Activated CD4-positive, alpha-beta T cell treated with anti-CD3 and anti-CD28 coated beads, Interleukin-2, amount 10 ng/mL, durations not matched to agents 24 days and 14 days (primary cell): ENCODE measurements around the gene SIGMAR1. TPM values are rescaled to one million over a fixed set of nuclear protein-coding genes. Genes with fewer than 3 reads are reported as not detected.
A peak's percentile ranks its signal among the peaks of the same experiment; 100 is the strongest.

ENCODE experiments used
- DNase-seq: peaks from one replicate; pipeline ENCODE4 v3.0.0; 2022
- H3K27ac Mint-ChIP-seq: one replicate; pipeline ENCODE4 v1.8.0; 2022; ENCODE audit warnings: mild to moderate bottlenecking, mixed read lengths
- H3K27me3 Mint-ChIP-seq: one replicate; pipeline ENCODE4 v1.8.0; 2022; ENCODE audit warnings: mixed read lengths
- H3K36me3 Mint-ChIP-seq: one replicate; pipeline ENCODE4 v1.8.0; 2022; ENCODE audit warnings: low read depth, mild to moderate bottlenecking, mixed read lengths
- H3K4me1 Mint-ChIP-seq: one replicate; pipeline ENCODE4 v1.8.0; 2021; ENCODE audit warnings: mixed read lengths
- H3K4me3 Mint-ChIP-seq: one replicate; pipeline ENCODE4 v1.8.0; 2022; ENCODE audit warnings: mild to moderate bottlenecking, moderate library complexity, mixed read lengths
- H3K9me3 Mint-ChIP-seq: one replicate; pipeline ENCODE4 v1.8.0; 2021; ENCODE audit warnings: mixed read lengths
- intact Hi-C: fragments of 100-400 bp; cut with micrococcal nuclease; formaldehyde crosslinking; loops from one replicate; pipeline ENCODE4 v1.15.1; 2023
- total RNA-seq: library from RNA; stranded (reverse); gene quantifications from 2 replicates; pipeline ENCODE4 v1.2.3, GENCODE V29; 2022

SIGMAR1 gene
- total RNA-seq, 1 donor from 2014 or later: 128 TPM

DNA sequence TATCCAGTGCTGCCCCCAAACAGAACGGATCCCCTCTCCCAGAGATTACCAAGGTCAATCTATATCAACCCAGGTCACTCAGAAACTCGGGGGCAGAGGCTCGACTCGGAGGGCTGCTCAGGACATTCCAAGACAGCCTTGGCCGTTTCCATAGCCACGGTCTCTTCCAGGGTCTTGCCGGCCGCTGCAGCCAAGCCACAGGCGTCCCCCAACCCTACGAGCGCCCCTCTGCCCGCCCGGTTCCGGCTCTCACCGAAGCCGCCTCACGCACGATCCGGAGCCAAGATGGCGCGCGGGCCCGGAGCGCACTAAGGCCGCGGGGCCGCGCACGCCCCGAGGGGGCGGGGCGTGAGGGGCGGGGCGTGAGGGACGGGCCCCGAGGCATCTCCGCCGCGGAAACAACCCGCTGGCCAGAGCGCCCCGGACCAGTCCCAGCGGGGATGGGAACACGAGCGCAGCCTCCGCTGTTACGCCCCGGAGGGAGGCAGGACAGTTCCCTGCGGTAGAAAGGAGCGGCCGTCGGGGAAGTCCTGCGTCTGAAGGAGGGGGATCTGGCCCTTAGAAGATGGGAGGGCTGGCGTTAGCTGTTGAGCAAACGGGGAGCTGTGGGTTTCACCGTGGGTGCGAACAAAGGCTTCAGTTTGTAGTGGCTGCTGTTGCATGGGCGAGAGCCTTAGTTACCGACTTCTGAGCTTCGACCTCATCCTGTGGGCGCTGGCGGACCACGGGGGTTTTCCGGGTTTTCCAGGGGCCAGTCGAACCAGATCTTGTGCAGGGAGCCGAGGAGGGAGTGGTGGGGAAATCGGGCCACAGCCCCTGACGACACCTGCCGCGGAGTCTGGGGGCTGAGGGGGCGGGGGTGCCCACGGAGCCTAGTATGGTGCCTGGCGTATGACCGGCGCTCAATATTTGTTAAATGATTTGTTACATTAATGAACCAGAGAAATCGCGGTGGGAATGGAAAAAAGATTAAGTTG is 25.5 kb downstream of the SIGMAR1 start, which contains the start of gene RPP25L:
Gene RPP25L (minus strand): TSS at position 287 of the 977 bp plus-strand sequence. CDS start 801 bp downstream, outside the sequence.
- peaks cover 24% of the 10 kb centered on the region for H3K36me3 Mint-ChIP-seq
- peak within 1 kb of the TSS; percentile 96 for H3K4me3 Mint-ChIP-seq
- peak; percentile 97 for DNase-seq
- no peaks in the 10 kb centered on the region for H3K27me3 Mint-ChIP-seq
- intact Hi-C loops: loop anchor here (1.0 to 5.0 kb wide), 7 partner anchors 8 to 485 kb away; partner anchors contain the start of genes DCAF12, DCTN3, DNAI1 and FAM219A
- peaks cover 21% of the 10 kb centered on the region for H3K4me1 Mint-ChIP-seq
- peak within 1 kb of the TSS; percentile 97 for H3K27ac Mint-ChIP-seq
- H3K9me3 Mint-ChIP-seq: no peaks in the 10 kb centered on the region

DNA sequence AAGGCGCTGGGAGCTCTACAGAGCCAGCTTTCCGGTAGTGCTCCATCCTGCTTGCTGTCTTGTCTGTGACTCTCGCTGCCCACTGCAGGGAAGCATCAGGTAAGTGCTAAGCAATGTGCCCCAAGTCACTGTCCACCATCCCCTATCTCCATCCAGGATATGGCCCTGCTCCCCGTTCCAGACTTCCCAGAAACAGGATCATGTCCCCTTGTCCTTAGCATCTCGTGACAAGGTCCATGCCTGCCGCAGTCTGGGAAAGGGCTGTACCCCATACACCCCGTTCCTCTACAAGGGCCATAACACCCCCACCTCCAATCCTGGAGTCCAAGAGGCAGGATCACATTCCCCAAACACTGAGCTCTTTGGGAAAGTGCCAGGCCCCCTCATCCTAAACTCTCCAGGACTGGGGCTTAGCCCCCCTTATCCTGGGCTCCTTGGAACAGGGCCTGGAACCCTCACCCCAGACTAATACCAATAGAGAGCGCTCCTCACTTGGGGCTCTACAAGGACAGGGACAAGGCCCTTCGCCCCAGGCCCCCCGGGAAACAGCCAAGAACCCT is 26.3 kb downstream of the SIGMAR1 start:
- H3K4me1 Mint-ChIP-seq: peaks cover 21% of the 10 kb centered on the region
- H3K36me3 Mint-ChIP-seq: peaks cover 22% of the 10 kb centered on the region
- peak overlapping the region; percentile 97 for H3K27ac Mint-ChIP-seq
- H3K4me3 Mint-ChIP-seq: peak overlapping the region; percentile 96
- intact Hi-C loops: loop anchor here (5.0 kb wide), 2 partner anchors 91 to 484 kb away; partner anchors contain the start of gene DCAF12
- H3K9me3 Mint-ChIP-seq: no peaks in the 10 kb centered on the region
- H3K27me3 Mint-ChIP-seq: no peaks in the 10 kb centered on the region
- DNase-seq: peak; percentile 70

DNA sequence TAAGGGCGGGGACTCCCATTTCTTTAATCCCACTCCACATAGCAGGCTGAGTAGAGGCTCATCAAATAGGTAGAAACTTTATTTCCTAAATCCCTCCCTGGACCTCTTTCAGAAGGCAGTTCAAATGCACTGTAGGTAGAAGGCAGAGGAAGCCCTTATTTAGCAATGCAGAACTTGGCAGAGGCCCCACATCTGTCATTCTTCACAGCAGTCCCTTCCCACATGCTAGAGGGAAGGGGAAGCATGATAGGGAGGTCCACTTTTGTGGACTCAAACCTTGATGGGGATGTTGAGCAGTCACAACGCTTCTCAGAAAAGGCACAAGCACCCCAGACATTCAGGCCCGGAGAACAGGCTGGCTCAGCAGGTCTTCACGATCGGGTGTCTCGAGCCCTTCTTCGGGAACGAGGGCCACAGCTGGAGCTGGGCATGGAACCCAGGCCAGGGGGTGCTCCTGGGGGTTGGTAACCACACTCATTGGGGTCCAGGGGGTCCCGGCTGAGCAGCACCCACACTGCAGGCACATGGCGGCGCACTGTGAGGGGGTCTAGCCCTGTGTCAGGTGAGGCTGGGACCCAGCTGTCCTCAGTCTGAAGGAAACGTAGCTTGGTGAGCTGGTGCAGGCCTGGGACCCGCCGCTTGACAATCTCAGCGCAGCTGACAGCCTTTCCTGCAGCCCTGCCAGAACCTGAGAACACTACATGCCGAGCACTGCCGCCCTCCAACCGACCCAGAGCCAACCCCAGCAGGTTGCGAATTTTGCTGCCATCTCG is 27.0 kb downstream of the SIGMAR1 start:
- intact Hi-C loops: loop anchor here (5.0 kb wide), 2 partner anchors 92 to 483 kb away; partner anchors contain the start of gene DCAF12
- H3K9me3 Mint-ChIP-seq: no peaks in the 10 kb centered on the region
- H3K4me3 Mint-ChIP-seq: peak overlapping the region; percentile 96
- DNase-seq: no peak
- no peak overlapping the region for H3K27ac Mint-ChIP-seq
- H3K36me3 Mint-ChIP-seq: peaks cover 16% of the 10 kb centered on the region
- peaks cover 21% of the 10 kb centered on the region for H3K4me1 Mint-ChIP-seq
- H3K27me3 Mint-ChIP-seq: no peaks in the 10 kb centered on the region

GRCh38 chr9:34607331-34607730 is 30.3 kb downstream of the SIGMAR1 start:
- Mint-ChIP-seq H3K9me3 (no peaks in the 10 kb centered on the region), H3K36me3 (peaks cover 7% of the 10 kb centered on the region), H3K4me1 (peaks cover 12% of the 10 kb centered on the region), H3K4me3 (no peak overlapping the region), H3K27ac (no peak overlapping the region), H3K27me3 (peaks cover 6% of the 10 kb centered on the region)
- intact Hi-C loops: no loop called here
- DNase-seq: no peak

GRCh38 chr9:34606905-34607304 is 30.7 kb downstream of the SIGMAR1 start:
- Mint-ChIP-seq H3K36me3 (peaks cover 7% of the 10 kb centered on the region), H3K4me1 (peaks cover 9% of the 10 kb centered on the region), H3K27ac (no peak overlapping the region), H3K27me3 (peaks cover 6% of the 10 kb centered on the region), H3K9me3 (no peaks in the 10 kb centered on the region), H3K4me3 (no peak overlapping the region)
- intact Hi-C loops: no loop called here
- DNase-seq: no peak

GRCh38 chr9:34606190-34606589 is 31.4 kb downstream of the SIGMAR1 start:
- intact Hi-C loops: no loop called here
- Mint-ChIP-seq H3K36me3 (peaks cover 6% of the 10 kb centered on the region), H3K9me3 (no peaks in the 10 kb centered on the region), H3K4me3 (no peak overlapping the region), H3K27ac (no peak overlapping the region), H3K4me1 (peaks cover 6% of the 10 kb centered on the region), H3K27me3 (peaks cover 6% of the 10 kb centered on the region)
- no peak for DNase-seq

DNA sequence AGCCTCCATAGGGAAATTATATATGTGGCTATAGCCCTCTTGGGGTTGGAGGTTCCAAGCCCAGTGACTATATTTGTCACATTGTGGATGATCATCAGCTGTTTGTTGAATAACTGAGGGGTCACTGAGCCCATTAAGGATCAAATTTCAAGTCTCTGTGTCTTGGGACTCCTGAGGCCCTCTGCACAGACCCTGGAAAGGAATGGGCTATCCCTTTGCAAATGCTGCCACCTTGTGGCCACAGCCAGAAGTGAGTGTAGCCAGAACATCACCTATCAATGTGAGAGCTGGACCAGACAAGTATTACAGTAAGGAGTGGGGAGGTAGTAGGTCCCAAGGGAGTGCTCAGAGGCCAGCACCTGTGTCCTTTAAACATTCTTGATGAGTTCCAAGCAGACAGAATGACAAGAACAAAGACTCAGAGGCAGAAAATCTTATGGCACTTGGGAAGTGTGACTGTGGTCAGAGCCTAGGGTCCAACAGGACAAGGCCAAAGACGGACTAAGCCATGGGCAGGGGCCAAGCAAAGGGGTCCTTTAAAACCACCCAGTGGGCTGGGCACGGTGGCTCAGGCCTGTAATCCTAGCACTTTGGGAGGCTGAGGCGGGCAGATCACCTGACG is 33.9 kb downstream of the SIGMAR1 start:
- intact Hi-C loops: no loop called here
- H3K9me3 Mint-ChIP-seq: no peaks in the 10 kb centered on the region
- H3K4me3 Mint-ChIP-seq: no peak overlapping the region
- H3K4me1 Mint-ChIP-seq: no peaks in the 10 kb centered on the region
- H3K27me3 Mint-ChIP-seq: peaks cover 8% of the 10 kb centered on the region
- H3K27ac Mint-ChIP-seq: no peak overlapping the region
- H3K36me3 Mint-ChIP-seq: no peaks in the 10 kb centered on the region
- DNase-seq: peak; percentile 94

DNA sequence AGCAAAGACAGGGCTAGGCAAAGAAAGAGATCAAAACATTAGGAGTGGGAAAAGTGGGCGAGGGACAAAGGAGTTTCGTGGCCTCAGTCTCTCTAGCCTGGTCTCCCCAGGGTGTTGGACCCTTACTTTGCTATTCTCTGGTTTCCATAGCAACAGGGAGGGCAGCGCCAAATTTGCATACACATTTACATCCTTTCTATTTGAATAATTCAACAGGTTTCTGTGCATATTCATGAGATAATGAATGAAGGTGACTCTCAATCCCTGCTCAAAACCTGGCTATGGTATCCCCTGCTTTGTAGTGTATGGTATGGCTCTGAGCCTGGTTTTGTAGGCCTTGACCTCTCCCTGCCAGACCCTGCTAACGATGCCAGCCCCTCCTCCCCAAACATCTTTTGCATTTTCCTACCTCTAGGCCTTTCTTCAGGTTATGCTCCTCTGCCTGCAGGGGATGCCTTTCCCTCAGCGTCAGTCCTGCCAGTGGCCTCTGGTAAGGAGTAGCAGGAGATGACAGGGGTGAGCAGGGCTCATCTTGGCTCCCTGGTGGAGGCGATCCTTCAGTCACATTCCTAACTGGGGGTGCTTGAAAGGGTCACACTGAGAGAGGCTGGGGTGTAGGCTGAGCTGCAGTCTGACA is 35.5 kb downstream of the SIGMAR1 start:
- intact Hi-C loops: no loop called here
- Mint-ChIP-seq H3K4me1 (no peaks in the 10 kb centered on the region), H3K27ac (no peak overlapping the region), H3K36me3 (no peaks in the 10 kb centered on the region), H3K4me3 (no peak overlapping the region), H3K9me3 (no peaks in the 10 kb centered on the region), H3K27me3 (peaks cover 10% of the 10 kb centered on the region)
- DNase-seq: no peak

DNA sequence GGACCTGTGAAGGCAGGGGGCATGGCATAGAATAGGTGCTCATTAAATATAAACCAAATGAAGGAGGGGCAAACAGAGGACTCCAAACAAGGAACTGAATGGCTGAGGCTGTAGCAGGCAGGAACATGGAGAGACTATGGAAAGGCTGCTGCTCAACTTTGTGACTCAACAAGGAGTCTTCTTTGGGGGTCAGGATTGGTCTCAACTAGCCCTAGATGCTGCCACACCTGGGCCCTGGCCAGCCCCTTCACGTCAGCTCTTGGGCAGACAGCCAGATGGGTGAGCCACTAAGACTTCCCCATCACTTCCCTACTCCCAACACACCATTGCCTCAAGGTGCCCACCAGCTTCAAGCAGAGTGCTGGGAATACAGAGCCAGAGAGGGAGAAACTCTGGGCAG is 36.7 kb downstream of the SIGMAR1 start:
- no peaks in the 10 kb centered on the region for H3K4me1 Mint-ChIP-seq
- H3K27ac Mint-ChIP-seq: no peak overlapping the region
- peaks cover 15% of the 10 kb centered on the region for H3K27me3 Mint-ChIP-seq
- H3K9me3 Mint-ChIP-seq: no peaks in the 10 kb centered on the region
- H3K4me3 Mint-ChIP-seq: no peak overlapping the region
- intact Hi-C loops: no loop called here
- H3K36me3 Mint-ChIP-seq: no peaks in the 10 kb centered on the region
- no peak for DNase-seq

DNA sequence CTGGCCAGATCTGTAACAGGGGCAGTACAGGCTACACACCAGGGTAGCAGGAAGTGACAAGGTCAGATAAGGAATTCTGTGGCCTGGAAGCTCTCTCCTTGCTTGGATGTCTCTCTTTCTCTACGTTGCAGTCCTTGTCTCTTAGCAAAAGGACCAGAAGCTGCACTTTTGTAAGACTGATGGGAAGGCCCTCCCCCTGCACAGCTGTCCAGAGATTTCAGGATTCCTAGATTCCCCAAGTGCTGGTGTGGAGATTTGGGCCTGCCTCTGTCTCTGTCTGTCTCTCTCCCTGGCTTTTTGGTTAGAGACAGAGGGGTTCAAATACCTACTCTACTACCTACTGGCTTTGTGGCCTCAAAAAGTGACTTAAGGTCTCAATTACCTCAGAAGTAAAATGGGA is 38.0 kb downstream of the SIGMAR1 start:
- H3K27me3 Mint-ChIP-seq: peaks cover 16% of the 10 kb centered on the region
- no peaks in the 10 kb centered on the region for H3K9me3 Mint-ChIP-seq
- DNase-seq: no peak
- no peaks in the 10 kb centered on the region for H3K36me3 Mint-ChIP-seq
- no peak overlapping the region for H3K27ac Mint-ChIP-seq
- no peaks in the 10 kb centered on the region for H3K4me1 Mint-ChIP-seq
- no peak overlapping the region for H3K4me3 Mint-ChIP-seq
- intact Hi-C loops: no loop called here

DNA sequence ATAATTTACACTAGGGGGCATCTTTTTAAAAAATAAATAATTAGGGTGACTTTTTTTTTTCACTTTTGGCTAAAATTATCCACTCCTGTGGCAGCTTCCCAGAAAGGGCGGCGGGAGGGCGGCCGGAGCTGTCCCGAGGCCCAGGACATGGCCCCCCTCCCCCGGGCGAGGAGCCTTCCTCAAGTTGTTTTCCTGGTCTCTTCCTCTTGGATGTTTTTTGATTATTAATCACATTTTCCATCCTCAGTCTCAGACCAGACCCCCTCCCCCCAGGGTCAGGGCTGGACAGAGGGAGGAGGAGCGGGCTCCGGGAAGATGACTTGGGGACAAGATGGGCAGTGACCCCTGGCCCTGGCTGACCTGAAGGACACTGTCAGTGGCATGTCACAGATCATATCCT is 43.4 kb downstream of the SIGMAR1 start:
- DNase-seq: no peak
- H3K9me3 Mint-ChIP-seq: no peaks in the 10 kb centered on the region
- intact Hi-C loops: loop anchor here (5.0 kb wide), 1 partner anchor 192 kb away; no protein-coding TSS in a partner anchor
- no peaks in the 10 kb centered on the region for H3K36me3 Mint-ChIP-seq
- no peak overlapping the region for H3K27ac Mint-ChIP-seq
- H3K4me1 Mint-ChIP-seq: peaks cover 20% of the 10 kb centered on the region
- H3K4me3 Mint-ChIP-seq: no peak overlapping the region
- H3K27me3 Mint-ChIP-seq: peaks cover 51% of the 10 kb centered on the region

- Mint-ChIP-seq H3K27ac (no peak overlapping the region), H3K27me3 (peaks cover 62% of the 10 kb centered on the region), H3K36me3 (no peaks in the 10 kb centered on the region), H3K9me3 (no peaks in the 10 kb centered on the region), H3K4me1 (peaks cover 26% of the 10 kb centered on the region), H3K4me3 (peak overlapping the region; percentile 4)
- DNase-seq: no peak
- intact Hi-C loops: loop anchor here (5.0 kb wide), 1 partner anchor 191 kb away; no protein-coding TSS in a partner anchor
Measured at GRCh38 chr9:34592895-34593601, 44.5 kb downstream of the SIGMAR1 start.
